ENCODE data around the gene RABGAP1.

GRCh38 chr9:123073991-123074422 is 133.2 kb downstream of the RABGAP1 start:
- TF ChIP-seq POLR2A (IDR thresholded peaks at IDR 0.05) (no peak), CTCF (IDR thresholded peaks at IDR 0.05) (no peak), POLR2AphosphoS5 (IDR thresholded peaks at IDR 0.05; ENCODE audit: insufficient read depth in 1 of 2, low read depth in 1 of 2) (no peak)

All from vagina (tissue), 2 donors.